ENCODE data around the gene VARS1. TPM values are rescaled to one million over a fixed set of nuclear protein-coding genes. Genes with fewer than 3 reads are reported as not detected.
"Not testable (repeated sequence)": the region's sequence is repeated elsewhere in the genome, so short reads cannot be mapped to it uniquely, and the experiment has no call there.

Gene VARS1
- total RNA-seq, 1 experiment from 2014 or later, result 124 TPM

- no peak overlapping the region for H3K4me3 ChIP-seq
- peaks cover 49% of the 10 kb centered on the region for H3K79me2 ChIP-seq (ENCODE audit: low read depth)
- peaks cover 44% of the 10 kb centered on the region for H3K36me3 ChIP-seq (ENCODE audit: low read depth)
- POLR2A ChIA-PET (ENCODE audit: unreplicated experiment), result no interaction called here
- CTCF ChIA-PET, result interaction anchor here (0.6 kb wide), 1 partner anchor 101 kb away, joined by 5 read pairs; no protein-coding TSS in a partner anchor
- H3K27ac ChIP-seq, result no peak overlapping the region
- no peaks in the 10 kb centered on the region for H3K27me3 ChIP-seq (ENCODE audit: insufficient read depth, low read depth)
- no TSS peak for BruUV-seq (replicated peaks)
- H3F3A ChIP-seq (ENCODE audit: insufficient read depth, low read depth), result peaks cover 84% of the 10 kb centered on the region
- H3K9me2 ChIP-seq (ENCODE audit: insufficient read depth), result no peaks in the 10 kb centered on the region
- no peaks in the 10 kb centered on the region for H3K9me3 ChIP-seq (ENCODE audit: insufficient read depth, low read depth)
- H3K4me1 ChIP-seq (replicated peaks; ENCODE audit: insufficient read depth), result peaks cover 22% of the 10 kb centered on the region
- TF ChIP-seq CTCF (conservative IDR thresholded peaks at IDR 0.05) (no peak), EZH2 (IDR thresholded peaks at IDR 0.05; ENCODE audit: low read depth) (no peak)
- H3K4me2 ChIP-seq, result peak overlapping the region; percentile 98
- DNase-seq, result no peak
- H2AFZ ChIP-seq, result no peak overlapping the region
- H4K20me1 ChIP-seq (ENCODE audit: insufficient read depth), result peaks cover 41% of the 10 kb centered on the region
- intact Hi-C loops (cut with micrococcal nuclease; ENCODE audit: unreplicated experiment), result no loop called here
These were observed 43.4 kb upstream of the VARS1 start for GRCh38 chr6:31838968-31839367.

DNA sequence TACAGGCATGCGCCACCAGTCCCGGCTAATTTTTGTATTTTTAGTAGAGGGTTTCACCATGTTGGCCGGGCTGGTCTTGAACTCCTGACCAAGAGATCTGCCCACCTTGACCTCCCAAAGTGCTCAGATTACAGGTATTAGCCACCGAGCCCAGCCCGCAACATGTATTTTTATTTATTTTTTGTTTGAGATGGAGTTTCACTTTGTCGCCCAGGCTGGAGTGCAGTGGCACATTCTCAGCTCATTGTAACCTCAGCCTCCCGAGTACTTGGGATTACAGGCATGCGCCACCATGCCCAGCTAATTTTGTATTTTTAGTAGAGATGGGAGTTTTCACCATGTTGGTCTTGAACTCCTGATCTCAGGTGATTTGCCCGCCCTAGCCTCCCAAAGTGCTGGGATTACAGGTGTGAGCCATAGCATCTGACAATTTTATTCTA, 42.6 kb upstream of the VARS1 start:
- POLR2A ChIA-PET (ENCODE audit: unreplicated experiment); H3K27me3 ChIP-seq (ENCODE audit: insufficient read depth, low read depth); BruUV-seq (replicated peaks); DNase-seq; H3K9me2 ChIP-seq (ENCODE audit: insufficient read depth); H3K9me3 ChIP-seq (ENCODE audit: insufficient read depth, low read depth); H3K27ac ChIP-seq; intact Hi-C loops (cut with micrococcal nuclease; ENCODE audit: unreplicated experiment); H2AFZ ChIP-seq: not testable (repeated sequence)
- peak overlapping the region; percentile 98 for H3K4me2 ChIP-seq
- H3K4me3 ChIP-seq, result peak overlapping the region; percentile 94; the same call in 1 of the 2 replicates
- CTCF ChIA-PET, result interaction anchor here (0.6 kb wide), 1 partner anchor 164 kb away, joined by 4 read pairs; no protein-coding TSS in a partner anchor
- H4K20me1 ChIP-seq (ENCODE audit: insufficient read depth), result peaks cover 41% of the 10 kb centered on the region
- H3K79me2 ChIP-seq (ENCODE audit: low read depth), result peaks cover 57% of the 10 kb centered on the region
- peaks cover 27% of the 10 kb centered on the region for H3K4me1 ChIP-seq (replicated peaks; ENCODE audit: insufficient read depth)
- H3F3A ChIP-seq (ENCODE audit: insufficient read depth, low read depth), result peaks cover 90% of the 10 kb centered on the region
- H3K36me3 ChIP-seq (ENCODE audit: low read depth), result peaks cover 44% of the 10 kb centered on the region

DNA sequence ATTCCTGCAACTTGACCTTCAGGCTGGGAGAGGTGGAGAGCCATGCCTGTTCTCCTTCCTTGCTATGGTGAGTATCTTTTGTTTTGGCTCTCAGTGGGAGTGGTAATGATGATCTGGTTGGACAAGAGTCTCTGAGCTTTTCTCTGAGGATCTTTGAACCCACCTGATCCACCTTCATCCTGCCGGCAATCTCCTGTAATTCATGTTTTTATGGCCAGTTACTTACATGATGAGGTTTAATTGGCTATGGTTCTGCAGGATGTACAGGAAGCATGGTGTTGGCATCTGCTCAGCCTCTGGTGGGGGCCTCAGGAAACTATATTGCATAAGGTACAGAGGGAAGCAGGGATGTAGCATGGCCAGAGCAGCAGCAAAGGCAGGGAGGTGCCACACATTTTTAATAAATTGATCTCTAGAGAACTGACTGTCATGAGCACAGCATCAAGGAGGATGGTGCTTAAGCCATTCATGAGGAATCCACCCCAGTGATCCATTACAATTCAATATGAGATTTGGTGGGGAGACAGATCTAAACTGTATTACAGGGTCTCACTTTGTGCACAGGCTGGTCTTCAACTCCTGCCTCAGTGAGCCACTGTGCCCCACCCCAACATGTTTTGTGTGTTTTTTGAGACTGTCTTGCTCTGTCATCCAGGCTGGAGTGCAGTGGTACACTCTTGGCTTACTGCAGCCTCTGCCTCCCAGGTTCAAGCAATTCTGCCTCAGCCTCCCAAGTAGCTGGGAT, 42.0 kb upstream of the VARS1 start:
- Histone ChIP-seq H3K36me3 (ENCODE audit: low read depth) (peaks cover 44% of the 10 kb centered on the region), H3K79me2 (ENCODE audit: low read depth) (peaks cover 63% of the 10 kb centered on the region), H3K9me3 (ENCODE audit: insufficient read depth, low read depth) (no peaks in the 10 kb centered on the region), H2AFZ (no peak overlapping the region), H3K9me2 (ENCODE audit: insufficient read depth) (no peaks in the 10 kb centered on the region), H3K4me3 (peak overlapping the region; percentile 94), H3F3A (ENCODE audit: insufficient read depth, low read depth) (peaks cover 89% of the 10 kb centered on the region), H3K27me3 (ENCODE audit: insufficient read depth, low read depth) (no peaks in the 10 kb centered on the region), H3K4me2 (peak overlapping the region; percentile 98), H3K4me1 (replicated peaks; ENCODE audit: insufficient read depth) (peaks cover 27% of the 10 kb centered on the region), H4K20me1 (ENCODE audit: insufficient read depth) (peaks cover 41% of the 10 kb centered on the region), H3K27ac (peak overlapping the region; percentile 77)
- ChIA-PET CTCF (interaction anchor here (0.6 kb wide), 1 partner anchor 164 kb away, joined by 4 read pairs; no protein-coding TSS in a partner anchor), POLR2A (ENCODE audit: unreplicated experiment) (interaction anchor here (0.7 kb wide), 1 partner anchor 119 kb away, joined by 4 read pairs; no protein-coding TSS in a partner anchor)
- no TSS peak for BruUV-seq (replicated peaks)
- intact Hi-C loops (cut with micrococcal nuclease; ENCODE audit: unreplicated experiment), result no loop called here
- TF ChIP-seq EZH2 (IDR thresholded peaks at IDR 0.05; ENCODE audit: low read depth) (no peak), CTCF (conservative IDR thresholded peaks at IDR 0.05) (no peak)
- no peak for DNase-seq
